Immature natural killer cell (primary cell): Measurements from ENCODE around the gene CCDC116. TPM values are rescaled to one million over a fixed set of nuclear protein-coding genes. Genes with fewer than 3 reads are reported as not detected.
"Not testable (repeated sequence)": the region's sequence is repeated elsewhere in the genome, so short reads cannot be mapped to it uniquely, and the experiment has no call there.

ENCODE experiments used
- DNase-seq, 3 donors: peaks; one replicate each; pipeline ENCODE4 v3.0.0; 2022; ENCODE audit warnings: mixed read lengths in 1 of 3
- H3K27ac Mint-ChIP-seq, 6 donors: one replicate each; pipeline ENCODE4 v1.8.0; 2020; ENCODE audit warnings: mixed read lengths in 6 of 6, mild to moderate bottlenecking in 5 of 6, inconsistent platforms in 4 of 6, moderate library complexity in 3 of 6
- H3K27me3 Mint-ChIP-seq, 3 donors: one replicate each; pipeline ENCODE4 v1.8.0; 2020 to 2021; ENCODE audit warnings: low read depth in 3 of 3, mild to moderate bottlenecking in 3 of 3, mixed read lengths in 3 of 3, moderate library complexity in 3 of 3, inconsistent platforms in 1 of 3
- H3K36me3 Mint-ChIP-seq, 3 donors: one replicate each; pipeline ENCODE4 v1.8.0; 2020; ENCODE audit warnings: mixed read lengths in 3 of 3, inconsistent platforms in 2 of 3, mild to moderate bottlenecking in 2 of 3
- H3K4me1 Mint-ChIP-seq, 2 donors: one replicate each; pipeline ENCODE4 v1.8.0; 2020; ENCODE audit warnings: inconsistent platforms in 2 of 2, mild to moderate bottlenecking in 2 of 2, mixed read lengths in 2 of 2, moderate library complexity in 1 of 2
- H3K4me3 Mint-ChIP-seq, 5 donors: one replicate each; pipeline ENCODE4 v1.8.0; 2020; ENCODE audit warnings: mild to moderate bottlenecking in 5 of 5, mixed read lengths in 5 of 5, inconsistent platforms in 3 of 5, moderate library complexity in 3 of 5
- H3K9me3 Mint-ChIP-seq, 6 donors: one replicate each; pipeline ENCODE4 v1.8.0; 2020; ENCODE audit warnings: mild to moderate bottlenecking in 6 of 6, mixed read lengths in 6 of 6, inconsistent platforms in 4 of 6, moderate library complexity in 3 of 6
- polyA plus RNA-seq, 3 donors: library from polyadenylated mRNA; unstranded; fragments of 300-500 nt; fragmentation: Illumina TruSeq; gene quantifications; one replicate each; pipeline ENCODE4 v1.2.3, GENCODE V29; 2021

Gene CCDC116
- polyA plus RNA-seq, 3 donors from 2014 or later: 0.13 TPM; not detected in 2

GRCh38 chr22:21596356-21597135 is 36.0 kb upstream of the CCDC116 start:
- H3K4me3 Mint-ChIP-seq, DNase-seq, H3K27me3 Mint-ChIP-seq, H3K9me3 Mint-ChIP-seq: not testable (repeated sequence)
- Mint-ChIP-seq H3K27ac (peak overlapping the region in 1 of 6 donors; percentile 49), H3K4me1 (peaks cover 62 to 67% of the 10 kb centered on the region in 2 donors), H3K36me3 (peaks cover 6 to 21% (median 12%) of the 10 kb centered on the region in 3 donors)

GRCh38 chr22:21598302-21598701 is 34.3 kb upstream of the CCDC116 start:
- no peak for DNase-seq
- Mint-ChIP-seq H3K4me3 (no peak overlapping the region), H3K4me1 (peaks cover 58 to 60% of the 10 kb centered on the region in 2 donors), H3K27ac (peak overlapping the region in 2 of 6 donors; percentile 7 to 58), H3K27me3 (peaks cover 0 to 2% (median 0%) of the 10 kb centered on the region in 3 donors), H3K36me3 (peaks cover 6 to 19% (median 12%) of the 10 kb centered on the region in 3 donors), H3K9me3 (no peaks in the 10 kb centered on the region)

- Mint-ChIP-seq H3K36me3 (peaks cover 2 to 9% (median 6%) of the 10 kb centered on the region in 3 donors), H3K9me3 (no peaks in the 10 kb centered on the region), H3K4me3 (no peak overlapping the region), H3K4me1 (peaks cover 53 to 55% of the 10 kb centered on the region in 2 donors), H3K27ac (peak overlapping the region in 4 of 6 donors; percentile 45 to 61 (median 56)), H3K27me3 (peaks cover 0 to 2% (median 0%) of the 10 kb centered on the region in 3 donors)
- DNase-seq: no peak
These were observed 33.3 kb upstream of the CCDC116 start for GRCh38 chr22:21599053-21599893.

GRCh38 chr22:21602579-21602978 is 30.0 kb upstream of the CCDC116 start:
- Mint-ChIP-seq H3K36me3 (no peaks in the 10 kb centered on the region), H3K27ac (peak overlapping the region in 4 of 6 donors; percentile 6 to 67 (median 46)), H3K4me1 (peaks cover 61 to 69% of the 10 kb centered on the region in 2 donors), H3K27me3 (peaks cover 0 to 4% (median 3%) of the 10 kb centered on the region in 3 donors), H3K4me3 (peak overlapping the region in 2 of 5 donors; percentile 5 to 16), H3K9me3 (no peaks in the 10 kb centered on the region)
- DNase-seq: no peak

- Mint-ChIP-seq H3K27me3 (peaks cover 0 to 4% (median 3%) of the 10 kb centered on the region in 3 donors), H3K27ac (no peak overlapping the region), H3K36me3 (no peaks in the 10 kb centered on the region), H3K4me1 (peaks cover 58 to 65% of the 10 kb centered on the region in 2 donors), H3K4me3 (no peak overlapping the region), H3K9me3 (no peaks in the 10 kb centered on the region)
- DNase-seq: no peak
These were observed 28.6 kb upstream of the CCDC116 start for GRCh38 chr22:21603973-21604372.

GRCh38 chr22:21605887-21606564 is 26.5 kb upstream of the CCDC116 start:
- Mint-ChIP-seq H3K27me3 (peaks cover 0 to 4% (median 3%) of the 10 kb centered on the region in 3 donors), H3K9me3 (no peaks in the 10 kb centered on the region), H3K36me3 (no peaks in the 10 kb centered on the region), H3K4me3 (no peak overlapping the region), H3K27ac (peak overlapping the region in 3 of 6 donors; percentile 43 to 57 (median 57)), H3K4me1 (peaks cover 39 to 61% of the 10 kb centered on the region in 2 donors)
- DNase-seq: no peak

- DNase-seq: no peak
- peaks cover 45 to 68% of the 10 kb centered on the region in 2 donors for H3K4me1 Mint-ChIP-seq
- H3K9me3 Mint-ChIP-seq: no peaks in the 10 kb centered on the region
- H3K27me3 Mint-ChIP-seq: peaks cover 0 to 4% (median 3%) of the 10 kb centered on the region in 3 donors
- H3K36me3 Mint-ChIP-seq: peaks cover 0 to 6% (median 0%) of the 10 kb centered on the region in 3 donors
- H3K27ac Mint-ChIP-seq: peak overlapping the region in 3 of 6 donors; percentile 38 to 45 (median 39)
- H3K4me3 Mint-ChIP-seq: peak overlapping the region in 1 of 5 donors; percentile 40
These were observed 25.8 kb upstream of the CCDC116 start for GRCh38 chr22:21606775-21607174.

- not testable (repeated sequence) for H3K4me3 Mint-ChIP-seq, DNase-seq, H3K27me3 Mint-ChIP-seq, H3K9me3 Mint-ChIP-seq
- H3K4me1 Mint-ChIP-seq: peaks cover 32 to 68% of the 10 kb centered on the region in 2 donors
- peaks cover 0 to 13% (median 0%) of the 10 kb centered on the region in 3 donors for H3K36me3 Mint-ChIP-seq
- peak overlapping the region in 1 of 6 donors; percentile 36 for H3K27ac Mint-ChIP-seq
These were observed 22.9 kb upstream of the CCDC116 start for GRCh38 chr22:21609556-21610157.

GRCh38 chr22:21611210-21611977 is 21.2 kb upstream of the CCDC116 start:
- no peak for DNase-seq
- Mint-ChIP-seq H3K27ac (peak overlapping the region in 5 of 6 donors; percentile 2 to 67 (median 59)), H3K36me3 (peaks cover 0 to 13% (median 0%) of the 10 kb centered on the region in 3 donors), H3K4me3 (no peak overlapping the region), H3K27me3 (peaks cover 0 to 9% (median 0%) of the 10 kb centered on the region in 3 donors), H3K4me1 (peaks cover 29 to 64% of the 10 kb centered on the region in 2 donors), H3K9me3 (no peaks in the 10 kb centered on the region)

GRCh38 chr22:21612858-21613257 is 19.7 kb upstream of the CCDC116 start:
- H3K27ac Mint-ChIP-seq: no peak overlapping the region
- DNase-seq: no peak
- peaks cover 0 to 13% (median 0%) of the 10 kb centered on the region in 3 donors for H3K36me3 Mint-ChIP-seq
- H3K9me3 Mint-ChIP-seq: no peaks in the 10 kb centered on the region
- H3K4me3 Mint-ChIP-seq: no peak overlapping the region
- H3K27me3 Mint-ChIP-seq: peaks cover 0 to 8% (median 3%) of the 10 kb centered on the region in 3 donors
- H3K4me1 Mint-ChIP-seq: peaks cover 19 to 55% of the 10 kb centered on the region in 2 donors

- H3K27me3 Mint-ChIP-seq: peaks cover 0 to 13% (median 4%) of the 10 kb centered on the region in 3 donors
- H3K27ac Mint-ChIP-seq: peak overlapping the region in 1 of 6 donors; percentile 13
- peaks cover 0 to 13% (median 0%) of the 10 kb centered on the region in 3 donors for H3K36me3 Mint-ChIP-seq
- no peak overlapping the region for H3K4me3 Mint-ChIP-seq
- H3K4me1 Mint-ChIP-seq: peaks cover 18 to 51% of the 10 kb centered on the region in 2 donors
- no peaks in the 10 kb centered on the region for H3K9me3 Mint-ChIP-seq
- no peak for DNase-seq
These were observed 18.9 kb upstream of the CCDC116 start for GRCh38 chr22:21613553-21614233.

GRCh38 chr22:21615731-21616130 is 16.8 kb upstream of the CCDC116 start:
- no peak for DNase-seq
- peaks cover 0 to 13% (median 0%) of the 10 kb centered on the region in 3 donors for H3K36me3 Mint-ChIP-seq
- H3K9me3 Mint-ChIP-seq: no peaks in the 10 kb centered on the region
- H3K4me3 Mint-ChIP-seq: no peak overlapping the region
- H3K27me3 Mint-ChIP-seq: peaks cover 0 to 14% (median 8%) of the 10 kb centered on the region in 3 donors
- peak overlapping the region in 2 of 6 donors; percentile 58 to 71 for H3K27ac Mint-ChIP-seq
- peaks cover 27 to 43% of the 10 kb centered on the region in 2 donors for H3K4me1 Mint-ChIP-seq
